Activated B cell treated with CpG ODN at 0.5 μM for 24 hours (primary cell): ENCODE measurements around the gene AGO1. TPM values are rescaled to one million over a fixed set of nuclear protein-coding genes. Genes with fewer than 3 reads are reported as not detected.

ENCODE experiments used
- ATAC-seq: fragments of 200-7000 bp; cut with Tn5 transposase; one replicate; pipeline ENCODE4 v1.10.0; 2021; ENCODE audit warnings: low read depth, mild to moderate bottlenecking, moderate library complexity
- CTCF ChIA-PET: fragments of 350-600 bp; sonication (Branson Sonifier 250); formaldehyde crosslinking; loops from one replicate; lab custom pipeline; 2021; ENCODE audit warnings: antibody characterized with exemption; lab: Charles Lee
- POLR2A ChIA-PET: fragments of 350-600 bp; sonication (Branson Sonifier 250); formaldehyde crosslinking; loops from one replicate; lab custom pipeline; 2021; ENCODE audit warnings: antibody characterized with exemption; lab: Charles Lee
- DNase-seq: peaks from one replicate; pipeline ENCODE4 v3.0.0; 2022
- H3K27ac Mint-ChIP-seq: one replicate; pipeline ENCODE4 v1.8.0; 2020; ENCODE audit warnings: mixed read lengths
- H3K27me3 Mint-ChIP-seq: one replicate; pipeline ENCODE4 v1.8.0; 2021; ENCODE audit warnings: mixed read lengths
- H3K36me3 Mint-ChIP-seq: one replicate; pipeline ENCODE4 v1.8.0; 2021; ENCODE audit warnings: low read depth, mixed read lengths
- H3K4me1 Mint-ChIP-seq: one replicate; pipeline ENCODE4 v1.8.0; 2021; ENCODE audit warnings: mixed read lengths
- H3K4me3 Mint-ChIP-seq: one replicate; pipeline ENCODE4 v1.8.0; 2020; ENCODE audit warnings: mild to moderate bottlenecking, mixed read lengths
- H3K9me3 Mint-ChIP-seq: one replicate; pipeline ENCODE4 v1.8.0; 2020; ENCODE audit warnings: mixed read lengths
- intact Hi-C: fragments of 100-400 bp; cut with micrococcal nuclease; formaldehyde crosslinking; loops from one replicate; pipeline ENCODE4 v1.15.1; 2024
- total RNA-seq: library from RNA; stranded (reverse); gene quantifications from 2 replicates; pipeline ENCODE4 v1.2.3, GENCODE V29; 2022
- TF ChIP-seq, protein P1 (sequence below): fragments of 200-600 bp; IDR thresholded peaks from one replicate; pipeline ENCODE4 v1.8.0; 2022; ENCODE audit warnings: antibody characterized with exemption, mild to moderate bottlenecking

Gene AGO1
- total RNA-seq, 1 donor from 2014 or later = 34.3 TPM

DNA sequence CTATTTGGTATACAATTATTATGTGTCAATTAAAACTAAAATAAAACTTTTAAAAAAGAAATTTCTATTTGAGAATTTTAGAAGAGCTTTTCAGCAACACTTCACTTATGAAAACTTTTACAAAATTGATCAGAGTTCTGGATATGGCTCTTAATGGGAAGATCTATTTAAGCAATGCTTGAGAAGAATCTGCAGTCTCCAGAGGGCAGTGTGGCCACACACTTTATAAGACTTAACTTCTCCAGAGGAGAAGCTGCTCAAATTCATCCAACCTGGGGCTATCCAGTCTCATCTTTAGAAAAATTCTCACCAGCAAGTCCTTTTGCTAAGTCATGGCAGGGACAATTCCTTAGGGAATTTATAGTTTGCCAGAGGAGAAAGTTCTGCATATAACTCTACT is 25.2 kb upstream of the AGO1 start:
- TF ChIP-seq, protein P1, sequence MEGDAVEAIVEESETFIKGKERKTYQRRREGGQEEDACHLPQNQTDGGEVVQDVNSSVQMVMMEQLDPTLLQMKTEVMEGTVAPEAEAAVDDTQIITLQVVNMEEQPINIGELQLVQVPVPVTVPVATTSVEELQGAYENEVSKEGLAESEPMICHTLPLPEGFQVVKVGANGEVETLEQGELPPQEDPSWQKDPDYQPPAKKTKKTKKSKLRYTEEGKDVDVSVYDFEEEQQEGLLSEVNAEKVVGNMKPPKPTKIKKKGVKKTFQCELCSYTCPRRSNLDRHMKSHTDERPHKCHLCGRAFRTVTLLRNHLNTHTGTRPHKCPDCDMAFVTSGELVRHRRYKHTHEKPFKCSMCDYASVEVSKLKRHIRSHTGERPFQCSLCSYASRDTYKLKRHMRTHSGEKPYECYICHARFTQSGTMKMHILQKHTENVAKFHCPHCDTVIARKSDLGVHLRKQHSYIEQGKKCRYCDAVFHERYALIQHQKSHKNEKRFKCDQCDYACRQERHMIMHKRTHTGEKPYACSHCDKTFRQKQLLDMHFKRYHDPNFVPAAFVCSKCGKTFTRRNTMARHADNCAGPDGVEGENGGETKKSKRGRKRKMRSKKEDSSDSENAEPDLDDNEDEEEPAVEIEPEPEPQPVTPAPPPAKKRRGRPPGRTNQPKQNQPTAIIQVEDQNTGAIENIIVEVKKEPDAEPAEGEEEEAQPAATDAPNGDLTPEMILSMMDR = no peak
- intact Hi-C loops = loop anchor here (5.0 to 10.0 kb wide), 2 partner anchors 227 to 274 kb away; partner anchors contain the start of genes ADPRS and TEKT2
- ChIA-PET CTCF (no interaction called here), POLR2A (no interaction called here)
- Mint-ChIP-seq H3K4me1 (no peaks in the 10 kb centered on the region), H3K9me3 (no peaks in the 10 kb centered on the region), H3K36me3 (peaks cover 26% of the 10 kb centered on the region), H3K27ac (no peak overlapping the region), H3K4me3 (no peak overlapping the region), H3K27me3 (no peaks in the 10 kb centered on the region)
- no peak for DNase-seq
- ATAC-seq = no peak

DNA sequence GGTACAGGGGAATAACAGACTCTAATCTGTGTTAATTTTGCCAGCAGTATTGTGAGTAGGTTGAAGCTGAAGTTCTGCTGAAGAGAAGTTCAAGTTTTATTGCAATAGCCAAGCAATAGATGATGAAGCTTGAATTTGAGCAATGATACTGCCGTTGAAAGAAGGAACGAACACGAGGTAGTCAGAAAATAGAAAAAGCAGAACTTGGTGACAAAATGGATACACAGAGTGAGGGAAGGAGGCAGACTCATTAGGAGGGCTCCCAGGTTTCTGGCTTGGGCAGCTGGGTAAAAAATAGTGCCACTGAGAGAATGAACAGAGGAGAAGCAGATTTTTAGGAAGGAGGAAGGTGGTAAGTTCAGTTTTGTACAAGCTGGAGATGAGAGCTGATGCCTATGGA is 22.3 kb upstream of the AGO1 start:
- H3K9me3 Mint-ChIP-seq = no peaks in the 10 kb centered on the region
- no peaks in the 10 kb centered on the region for H3K4me1 Mint-ChIP-seq
- no peaks in the 10 kb centered on the region for H3K27me3 Mint-ChIP-seq
- CTCF ChIA-PET = no interaction called here
- POLR2A ChIA-PET = no interaction called here
- ATAC-seq (no peak), DNase-seq (no peak)
- no peak overlapping the region for H3K4me3 Mint-ChIP-seq
- TF ChIP-seq, protein P1 = no peak
- peaks cover 4% of the 10 kb centered on the region for H3K36me3 Mint-ChIP-seq
- intact Hi-C loops = no loop called here
- no peak overlapping the region for H3K27ac Mint-ChIP-seq

DNA sequence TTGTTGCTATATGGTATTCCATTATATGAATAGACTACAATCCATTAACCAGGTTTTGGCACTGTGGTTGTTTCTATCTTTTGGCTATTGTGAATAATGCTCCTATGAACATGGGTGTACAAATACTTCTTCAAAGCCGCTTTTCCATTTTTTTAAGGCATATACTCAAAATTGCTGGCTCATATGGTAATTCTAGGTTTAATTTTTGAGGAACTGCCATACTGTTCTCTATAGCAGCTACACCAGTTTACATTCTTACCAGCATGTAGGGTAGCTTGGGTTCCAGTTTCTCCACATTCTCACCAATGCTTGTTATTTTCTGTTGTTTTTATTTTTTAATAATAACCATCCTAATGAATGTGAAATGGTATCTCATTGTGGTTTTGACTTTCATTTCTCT is 19.9 kb upstream of the AGO1 start:
- no peaks in the 10 kb centered on the region for H3K4me1 Mint-ChIP-seq
- intact Hi-C loops = no loop called here
- POLR2A ChIA-PET = interaction anchor here (0.6 kb wide), 1 partner anchor 639 kb away, joined by 3 read pairs; no protein-coding TSS in a partner anchor

DNA sequence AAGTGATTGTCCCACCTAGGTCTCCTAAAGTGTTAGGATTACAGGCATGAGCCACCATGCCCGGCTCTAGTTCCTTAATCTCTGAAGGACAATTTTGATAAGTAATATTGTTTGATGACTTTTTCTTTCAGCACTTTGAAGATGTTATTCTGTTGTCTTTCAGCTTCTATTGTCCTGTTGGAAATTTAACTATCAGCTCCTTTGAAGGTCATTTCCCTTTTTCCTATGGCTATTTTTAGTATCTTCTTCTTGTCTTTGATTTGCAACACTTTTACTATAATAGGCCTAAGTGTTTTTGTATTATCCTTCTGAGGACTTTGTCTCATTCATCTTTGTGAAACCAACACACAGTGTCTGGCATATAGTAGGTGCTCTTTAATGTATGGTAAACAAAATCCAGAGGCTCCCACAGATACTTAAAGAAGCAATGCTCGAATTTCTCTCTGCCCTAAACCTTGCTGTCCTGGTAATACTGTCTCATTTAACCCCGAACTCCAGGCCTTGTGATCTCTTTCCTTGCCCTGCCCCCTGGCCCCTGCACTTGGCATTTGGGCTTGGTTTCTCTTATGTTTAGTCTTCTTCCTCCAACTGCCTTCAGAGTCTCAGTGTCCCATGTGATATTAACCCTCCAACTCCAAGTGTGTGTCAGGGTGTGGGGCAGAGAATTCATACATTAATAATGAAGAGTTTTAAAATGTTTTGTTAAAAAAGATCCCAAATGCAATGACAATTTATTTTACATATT is 19.0 kb upstream of the AGO1 start:
- Mint-ChIP-seq H3K27ac (no peak overlapping the region), H3K9me3 (no peaks in the 10 kb centered on the region), H3K36me3 (no peaks in the 10 kb centered on the region), H3K4me3 (no peak overlapping the region), H3K4me1 (no peaks in the 10 kb centered on the region), H3K27me3 (no peaks in the 10 kb centered on the region)
- intact Hi-C loops = no loop called here
- ATAC-seq (no peak), DNase-seq (no peak)
- POLR2A ChIA-PET = no interaction called here
- TF ChIP-seq, protein P1 = no peak
- CTCF ChIA-PET = no interaction called here

More for the DNA sequence above, 19.9 kb upstream of the AGO1 start:
- DNase-seq (no peak), ATAC-seq (no peak)
- Mint-ChIP-seq H3K4me3 (no peak overlapping the region), H3K27me3 (no peaks in the 10 kb centered on the region), H3K36me3 (no peaks in the 10 kb centered on the region), H3K9me3 (no peaks in the 10 kb centered on the region), H3K27ac (no peak overlapping the region)
- CTCF ChIA-PET = no interaction called here
- TF ChIP-seq, protein P1 = no peak

DNA sequence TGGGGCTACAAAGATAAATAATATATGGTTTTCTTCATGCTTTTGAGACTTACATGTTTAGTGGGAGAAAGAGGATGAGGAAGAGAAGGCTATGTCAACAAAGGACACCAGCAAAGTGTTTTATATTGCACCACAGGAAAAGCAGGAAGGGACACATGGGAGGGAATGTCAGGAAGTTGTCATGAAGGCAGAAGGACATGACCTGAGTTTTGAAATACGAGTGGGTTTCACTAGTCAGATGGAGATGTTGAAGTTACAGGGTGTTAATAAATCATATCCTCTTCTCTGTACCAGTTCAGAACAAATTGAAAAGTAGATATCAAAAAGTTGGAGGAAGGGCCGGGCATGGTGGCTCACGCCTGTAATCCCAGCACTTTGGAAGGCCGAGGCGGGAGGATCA is 18.2 kb upstream of the AGO1 start:
- H3K27ac Mint-ChIP-seq = no peak overlapping the region
- no peaks in the 10 kb centered on the region for H3K27me3 Mint-ChIP-seq
- H3K4me1 Mint-ChIP-seq = no peaks in the 10 kb centered on the region

More for the DNA sequence above, 18.2 kb upstream of the AGO1 start:
- Mint-ChIP-seq H3K36me3 (no peaks in the 10 kb centered on the region), H3K9me3 (no peaks in the 10 kb centered on the region), H3K4me3 (no peak overlapping the region)
- TF ChIP-seq, protein P1 = no peak
- POLR2A ChIA-PET = no interaction called here
- CTCF ChIA-PET = no interaction called here
- intact Hi-C loops = no loop called here
- DNase-seq = no peak
- no peak for ATAC-seq
